PC-3 (cell line): ENCODE results near the gene KIF2B. TPM values are rescaled to one million over a fixed set of nuclear protein-coding genes. Genes with fewer than 3 reads are reported as not detected.
A peak's percentile ranks its signal among the peaks of the same experiment; 100 is the strongest.

Experiments used
- ATAC-seq: fragments of 200-7000 bp; cut with Tn5 transposase; 2 replicates; pipeline ENCODE4 v1.9.1; 2020; ENCODE audit warnings: mild to moderate bottlenecking, moderate library complexity
- BruUV-seq: library from RNA; stranded (reverse); fragments of 400-500 nt; replicated peaks from 2 replicates; lab custom pipeline; 2021; lab: Mats Ljungman, UMichigan
- CTCF ChIA-PET: fragments of 300-600 bp; sonication (Branson Sonifier 250); formaldehyde crosslinking; loops from one replicate; lab custom pipeline; 2022; ENCODE audit warnings: antibody characterized with exemption; lab: Charles Lee
- POLR2A ChIA-PET: fragments of 300-600 bp; sonication (Branson Sonifier 250); formaldehyde crosslinking; loops from one replicate; lab custom pipeline; 2022; ENCODE audit warnings: antibody characterized with exemption; ENCODE audit not compliant: unreplicated experiment; lab: Charles Lee
- DNase-seq: peaks from one replicate; pipeline ENCODE4 v3.0.0-alpha.2; 2015
- H2AFZ ChIP-seq: fragments of 300-600 bp; sonication (generic); 2 replicates; pipeline ENCODE4 v1.6.0; 2016; ENCODE audit warnings: antibody characterized with exemption, low read length
- H3F3A ChIP-seq: fragments of 300-600 bp; sonication (generic); one replicate; pipeline ENCODE4 v1.6.0; 2017; ENCODE audit warnings: antibody characterized with exemption, low read length, control low read depth, mild to moderate bottlenecking; ENCODE audit not compliant: unreplicated experiment
- H3K27ac ChIP-seq: fragments of 300-600 bp; sonication (generic); 2 replicates; pipeline ENCODE4 v1.5.1; 2016; ENCODE audit warnings: mild to moderate bottlenecking, low read length
- H3K27me3 ChIP-seq: fragments of 300-600 bp; sonication (generic); 2 replicates; pipeline ENCODE4 v1.6.1; 2016; ENCODE audit warnings: low read length, mixed read lengths
- H3K36me3 ChIP-seq: fragments of 300-600 bp; sonication (generic); 2 replicates; pipeline ENCODE4 v1.6.1; 2016; ENCODE audit warnings: low read depth, mixed run types, low read length, mixed read lengths
- H3K4me1 ChIP-seq: fragments of 300-600 bp; sonication (generic); 2 replicates; pipeline ENCODE4 v1.5.1; 2016; ENCODE audit warnings: low read length; ENCODE audit not compliant: insufficient read depth
- H3K4me2 ChIP-seq: fragments of 300-600 bp; sonication (generic); 2 replicates; pipeline ENCODE4 v1.6.0; 2016; ENCODE audit warnings: low read length
- H3K4me3 ChIP-seq: fragments of 300-600 bp; sonication (generic); 2 replicates; pipeline ENCODE4 v1.5.1; 2016; ENCODE audit warnings: mild to moderate bottlenecking, low read length, mixed read lengths
- H3K79me2 ChIP-seq: fragments of 300-600 bp; sonication (generic); 2 replicates; pipeline ENCODE4 v1.6.1; 2017; ENCODE audit warnings: low read length, mixed read lengths
- H3K9ac ChIP-seq: fragments of 300-600 bp; sonication (generic); 2 replicates; pipeline ENCODE4 v1.6.0; 2016; ENCODE audit warnings: mild to moderate bottlenecking, low read length
- H3K9me2 ChIP-seq: fragments of 300-600 bp; sonication (generic); replicated peaks from 2 replicates; pipeline ENCODE4 v1.6.1; 2016; ENCODE audit warnings: mixed run types, low read length, mixed read lengths
- H3K9me3 ChIP-seq: fragments of 300-600 bp; sonication (generic); 2 replicates; pipeline ENCODE4 v1.6.1; 2016; ENCODE audit warnings: low read length, mixed read lengths
- H4K20me1 ChIP-seq: fragments of 300-600 bp; sonication (generic); 2 replicates; pipeline ENCODE4 v1.6.1; 2016; ENCODE audit warnings: low read length, mixed read lengths
- CTCF ChIP-seq: fragments of 300-600 bp; sonication (generic); conservative IDR thresholded peaks from 2 replicates; pipeline ENCODE4 v1.5.1; 2017; ENCODE audit warnings: antibody characterized with exemption, low read depth, mild to moderate bottlenecking, low read length
- EZH2 ChIP-seq: fragments of 300-600 bp; sonication (generic); IDR thresholded peaks from one replicate; pipeline ENCODE4 v1.6.1; 2017; ENCODE audit warnings: antibody characterized with exemption, mild to moderate bottlenecking, low read length; ENCODE audit not compliant: unreplicated experiment
- EZH2phosphoT487 ChIP-seq: fragments of 300-600 bp; sonication (generic); IDR thresholded peaks from 2 replicates; pipeline ENCODE4 v1.6.1; 2018; ENCODE audit warnings: mild to moderate bottlenecking, antibody characterized with exemption, low read length, borderline replicate concordance
- intact Hi-C: fragments of 100-400 bp; cut with micrococcal nuclease; formaldehyde crosslinking; loops from 2 replicates; pipeline ENCODE4 v1.9.0; 2023
- total RNA-seq: library from RNA; depleted of rRNA; stranded (reverse); fragments of >200 nt; gene quantifications from 2 replicates; pipeline ENCODE4 v1.2.3, GENCODE V29; 2014

KIF2B gene
- total RNA-seq, 1 experiment from 2014 or later = not detected

GRCh38 chr17:53804437-53804836, 18.3 kb upstream of the KIF2B start:
- Histone ChIP-seq H3K79me2 (no peaks in the 10 kb centered on the region), H4K20me1 (no peaks in the 10 kb centered on the region), H3K9me3 (peaks cover 9% of the 10 kb centered on the region), H2AFZ (no peak overlapping the region), H3K36me3 (0 out of 2 replicates have a peak, but pooled peaks cover 2% of the 10 kb centered on the region), H3K4me2 (no peak overlapping the region), H3F3A (no peaks in the 10 kb centered on the region), H3K9ac (no peak overlapping the region), H3K9me2 (no peaks in the 10 kb centered on the region), H3K27me3 (no peaks in the 10 kb centered on the region), H3K4me1 (no peaks in the 10 kb centered on the region), H3K4me3 (no peak overlapping the region), H3K27ac (no peak overlapping the region)
- no TSS peak for BruUV-seq
- ATAC-seq (no peak), DNase-seq (no peak)
- POLR2A ChIA-PET = no interaction called here
- CTCF ChIA-PET = no interaction called here
- intact Hi-C loops = no loop called here
- TF ChIP-seq EZH2phosphoT487 (no peak), EZH2 (no peak), CTCF (no peak)

DNA sequence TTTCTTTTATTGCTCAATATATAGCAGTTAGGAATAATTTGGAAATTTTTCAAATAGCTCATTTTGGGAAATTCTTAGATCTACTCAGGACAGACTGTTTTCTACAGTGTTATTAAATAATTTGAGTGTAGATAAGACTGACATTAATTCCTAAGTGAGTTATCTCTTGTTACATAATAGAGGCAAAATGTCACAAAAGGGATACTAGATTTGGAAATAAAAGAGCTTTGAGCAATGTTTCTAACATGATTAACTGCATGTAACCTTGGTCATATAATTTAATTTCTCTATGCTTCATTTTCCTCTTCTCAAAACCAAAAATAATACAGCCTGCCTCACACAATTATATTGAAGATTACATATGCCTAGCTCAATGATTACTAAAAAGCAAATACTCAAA, 16.3 kb upstream of the KIF2B start:
- BruUV-seq = no TSS peak
- intact Hi-C loops = no loop called here
- Histone ChIP-seq H3K9me2 (no peaks in the 10 kb centered on the region), H3F3A (no peaks in the 10 kb centered on the region), H3K27ac (no peak overlapping the region), H3K4me3 (no peak overlapping the region), H3K4me1 (no peaks in the 10 kb centered on the region), H4K20me1 (no peaks in the 10 kb centered on the region), H3K36me3 (0 out of 2 replicates have a peak, but pooled peaks cover 2% of the 10 kb centered on the region), H3K79me2 (no peaks in the 10 kb centered on the region), H3K9me3 (peaks cover 9% of the 10 kb centered on the region), H3K4me2 (no peak overlapping the region), H3K27me3 (no peaks in the 10 kb centered on the region), H3K9ac (no peak overlapping the region), H2AFZ (no peak overlapping the region)
- no peak for TF ChIP-seq EZH2
- no peak for TF ChIP-seq EZH2phosphoT487
- no peak for TF ChIP-seq CTCF
- ChIA-PET CTCF (no interaction called here), POLR2A (no interaction called here)
- no peak for ATAC-seq
- DNase-seq = no peak

- H3K9me2 ChIP-seq = no peaks in the 10 kb centered on the region
- no TSS peak for BruUV-seq
- H3K4me2 ChIP-seq = no peak overlapping the region
These were observed 15.4 kb upstream of the KIF2B start for GRCh38 chr17:53807286-53807685.

More at GRCh38 chr17:53807286-53807685, 15.4 kb upstream of the KIF2B start:
- no peak overlapping the region; the same call in 1 of the 2 replicates for H2AFZ ChIP-seq
- H3K9me3 ChIP-seq = peaks cover 9% of the 10 kb centered on the region
- no peaks in the 10 kb centered on the region for H3K79me2 ChIP-seq
- H3K4me3 ChIP-seq = peak overlapping the region; percentile 13; the same call in 1 of the 2 replicates
- no peaks in the 10 kb centered on the region for H4K20me1 ChIP-seq
- ChIA-PET CTCF (no interaction called here), POLR2A (no interaction called here)
- H3K27me3 ChIP-seq = no peaks in the 10 kb centered on the region
- no peak for ATAC-seq
- no peaks in the 10 kb centered on the region for H3K4me1 ChIP-seq
- TF ChIP-seq EZH2 (no peak), CTCF (no peak), EZH2phosphoT487 (no peak)
- H3K9ac ChIP-seq = no peak overlapping the region
- no peaks in the 10 kb centered on the region for H3F3A ChIP-seq
- 0 out of 2 replicates have a peak, but pooled peaks cover 2% of the 10 kb centered on the region for H3K36me3 ChIP-seq
- H3K27ac ChIP-seq = no peak overlapping the region
- intact Hi-C loops = no loop called here
- no peak for DNase-seq
